ENCODE results near the gene EDIL3. TPM values are rescaled to one million over a fixed set of nuclear protein-coding genes. Genes with fewer than 3 reads are reported as not detected.

Gene EDIL3
- total RNA-seq, 2 donors from 2014 or later = 2.2 to 17.5 TPM

DNA sequence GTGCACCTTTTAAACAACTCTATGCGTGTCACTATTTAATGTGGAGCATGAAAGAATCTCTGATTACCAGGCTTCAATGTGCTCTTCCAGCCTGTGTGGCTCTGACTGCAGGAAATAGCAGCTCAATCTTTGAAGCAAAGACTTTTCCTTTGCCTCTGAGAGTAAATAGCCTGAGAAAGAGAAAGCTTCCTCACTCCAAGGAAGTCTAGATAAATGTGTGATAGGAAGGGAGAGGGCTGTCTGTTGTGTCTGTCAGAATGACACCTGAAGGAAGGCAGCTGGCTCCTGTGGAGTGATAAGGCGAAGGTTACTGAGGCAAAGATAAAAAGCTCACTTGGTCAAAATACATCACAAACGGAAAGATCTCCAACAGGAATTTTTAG, 458.7 kb downstream of the EDIL3 start:
- WGBS, 2 experiments (ENCODE audit: insufficient coverage in 1 of 2, insufficient read length in 1 of 2) = 40 to 71% methylated on average over 1 to 3 of the region's 3 CpGs
- peak; percentile 69 for DNase-seq
- no peak for TF ChIP-seq CTCF (conservative IDR thresholded peaks at IDR 0.05)
- Histone ChIP-seq H3K27ac (ENCODE audit: low read depth, low read length) (no peak overlapping the region), H3K9me3 (ENCODE audit: control insufficient read depth, low read length) (peaks cover 10% of the 10 kb centered on the region), H3K27me3 (ENCODE audit: control insufficient read depth, insufficient read depth, low read length, poor library complexity, severe bottlenecking) (peaks cover 38% of the 10 kb centered on the region), H3K4me3 (ENCODE audit: low read length) (peak overlapping the region; percentile 57), H3K4me1 (ENCODE audit: control insufficient read depth, insufficient read depth, low read length) (peaks cover 6% of the 10 kb centered on the region), H3K9ac (ENCODE audit: extremely low read depth, low read length, poor library complexity, severe bottlenecking) (no peak overlapping the region), H3K36me3 (ENCODE audit: control insufficient read depth, insufficient read depth, low read length) (no peaks in the 10 kb centered on the region)
- Mint-ChIP-seq H3K9me3 (peaks cover 12% of the 10 kb centered on the region), H3K36me3 (ENCODE audit: low read depth) (no peaks in the 10 kb centered on the region), H3K27me3 (ENCODE audit: insufficient read depth) (peaks cover 32% of the 10 kb centered on the region), H3K4me1 (peaks cover 28% of the 10 kb centered on the region), H3K4me3 (no peak overlapping the region), H3K27ac (no peak overlapping the region)

DNA sequence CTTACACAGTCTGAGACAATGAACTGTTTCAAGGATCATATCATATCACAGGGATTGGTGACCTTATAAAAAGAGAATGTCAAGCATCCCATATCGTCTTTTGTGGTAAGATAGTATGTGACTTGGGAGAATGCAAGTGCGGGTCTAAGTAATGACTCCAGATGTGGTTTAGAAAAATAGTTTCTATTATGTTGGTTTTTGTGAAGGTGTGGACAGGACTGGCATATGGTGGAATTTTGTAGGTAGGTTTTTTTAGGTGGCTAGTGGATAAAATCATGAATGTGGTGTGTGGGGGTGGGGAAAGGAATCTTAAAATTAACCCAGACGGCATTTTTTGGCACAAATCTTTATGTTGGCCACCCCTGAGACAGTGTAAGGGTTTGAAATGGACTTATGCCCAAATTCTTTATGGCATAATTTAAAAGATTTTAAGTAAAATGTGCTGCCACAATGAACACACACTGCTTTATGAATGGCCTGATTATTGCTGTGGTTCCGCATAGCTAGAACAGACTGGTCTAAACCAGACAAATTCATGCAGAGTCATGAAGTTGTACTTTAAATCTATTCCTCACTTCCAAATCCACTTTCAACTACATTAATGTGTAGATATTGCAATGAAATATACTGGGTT, 459.2 kb downstream of the EDIL3 start:
- Histone ChIP-seq H3K4me1 (ENCODE audit: control insufficient read depth, insufficient read depth, low read length) (peaks cover 6% of the 10 kb centered on the region), H3K9me3 (ENCODE audit: control insufficient read depth, low read length) (peaks cover 10% of the 10 kb centered on the region), H3K4me3 (ENCODE audit: low read length) (peak overlapping the region; percentile 57), H3K36me3 (ENCODE audit: control insufficient read depth, insufficient read depth, low read length) (no peaks in the 10 kb centered on the region), H3K9ac (ENCODE audit: extremely low read depth, low read length, poor library complexity, severe bottlenecking) (no peak overlapping the region), H3K27me3 (ENCODE audit: control insufficient read depth, insufficient read depth, low read length, poor library complexity, severe bottlenecking) (peaks cover 38% of the 10 kb centered on the region), H3K27ac (ENCODE audit: low read depth, low read length) (no peak overlapping the region)
- no peak for TF ChIP-seq CTCF (conservative IDR thresholded peaks at IDR 0.05)
- no peak overlapping the region for H3K27ac Mint-ChIP-seq
- no peak overlapping the region for H3K4me3 Mint-ChIP-seq
- 68 to 100% methylated on average over 1 to 4 of the region's 4 CpGs for WGBS, 2 experiments (ENCODE audit: insufficient coverage in 1 of 2, insufficient read length in 1 of 2)
- H3K27me3 Mint-ChIP-seq (ENCODE audit: insufficient read depth) = peaks cover 32% of the 10 kb centered on the region
- peaks cover 28% of the 10 kb centered on the region for H3K4me1 Mint-ChIP-seq
- no peaks in the 10 kb centered on the region for H3K36me3 Mint-ChIP-seq (ENCODE audit: low read depth)
- no peak for DNase-seq
- peaks cover 12% of the 10 kb centered on the region for H3K9me3 Mint-ChIP-seq

DNA sequence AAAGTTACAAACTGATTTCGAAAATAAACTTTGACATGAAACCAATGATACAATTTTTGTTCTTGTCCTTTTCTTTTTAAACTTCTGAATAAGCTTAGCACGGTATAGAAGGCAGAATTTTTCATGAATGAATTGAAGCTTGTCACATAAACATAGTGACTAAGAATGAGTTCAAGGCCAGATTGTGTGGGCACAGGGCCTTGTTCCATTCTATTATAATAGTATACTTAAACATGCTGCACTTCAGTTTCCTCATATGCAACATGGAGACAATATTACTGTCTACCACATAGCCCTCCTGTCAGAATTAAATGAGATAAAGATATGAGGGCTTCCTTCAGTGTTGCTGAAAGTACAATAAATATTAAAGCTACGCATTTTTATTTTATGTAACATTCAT, 459.8 kb downstream of the EDIL3 start:
- DNase-seq = no peak
- no peaks in the 10 kb centered on the region for H3K36me3 ChIP-seq (ENCODE audit: control insufficient read depth, insufficient read depth, low read length)
- peaks cover 36% of the 10 kb centered on the region for H3K27me3 ChIP-seq (ENCODE audit: control insufficient read depth, insufficient read depth, low read length, poor library complexity, severe bottlenecking)
- no peak overlapping the region for H3K27ac ChIP-seq (ENCODE audit: low read depth, low read length)
- 83 to 89% methylated on average over 1 to 3 of the region's 3 CpGs for WGBS, 2 experiments (ENCODE audit: insufficient coverage in 1 of 2, insufficient read length in 1 of 2)
- peaks cover 28% of the 10 kb centered on the region for H3K4me1 Mint-ChIP-seq
- peaks cover 32% of the 10 kb centered on the region for H3K27me3 Mint-ChIP-seq (ENCODE audit: insufficient read depth)
- H3K9me3 ChIP-seq (ENCODE audit: control insufficient read depth, low read length) = peaks cover 10% of the 10 kb centered on the region
- no peak overlapping the region for H3K9ac ChIP-seq (ENCODE audit: extremely low read depth, low read length, poor library complexity, severe bottlenecking)
- H3K4me1 ChIP-seq (ENCODE audit: control insufficient read depth, insufficient read depth, low read length) = peaks cover 6% of the 10 kb centered on the region
- no peaks in the 10 kb centered on the region for H3K36me3 Mint-ChIP-seq (ENCODE audit: low read depth)
- H3K4me3 ChIP-seq (ENCODE audit: low read length) = no peak overlapping the region
- H3K4me3 Mint-ChIP-seq = no peak overlapping the region
- TF ChIP-seq CTCF (conservative IDR thresholded peaks at IDR 0.05) = no peak
- no peak overlapping the region for H3K27ac Mint-ChIP-seq
- peaks cover 12% of the 10 kb centered on the region for H3K9me3 Mint-ChIP-seq

Data from endodermal cell (in vitro differentiated cells).